Measurements from ENCODE around the gene ARHGEF25.
"Not testable (repeated sequence)": the region's sequence is repeated elsewhere in the genome, so short reads cannot be mapped to it uniquely, and the experiment has no call there.

ARHGEF25 gene

DNA sequence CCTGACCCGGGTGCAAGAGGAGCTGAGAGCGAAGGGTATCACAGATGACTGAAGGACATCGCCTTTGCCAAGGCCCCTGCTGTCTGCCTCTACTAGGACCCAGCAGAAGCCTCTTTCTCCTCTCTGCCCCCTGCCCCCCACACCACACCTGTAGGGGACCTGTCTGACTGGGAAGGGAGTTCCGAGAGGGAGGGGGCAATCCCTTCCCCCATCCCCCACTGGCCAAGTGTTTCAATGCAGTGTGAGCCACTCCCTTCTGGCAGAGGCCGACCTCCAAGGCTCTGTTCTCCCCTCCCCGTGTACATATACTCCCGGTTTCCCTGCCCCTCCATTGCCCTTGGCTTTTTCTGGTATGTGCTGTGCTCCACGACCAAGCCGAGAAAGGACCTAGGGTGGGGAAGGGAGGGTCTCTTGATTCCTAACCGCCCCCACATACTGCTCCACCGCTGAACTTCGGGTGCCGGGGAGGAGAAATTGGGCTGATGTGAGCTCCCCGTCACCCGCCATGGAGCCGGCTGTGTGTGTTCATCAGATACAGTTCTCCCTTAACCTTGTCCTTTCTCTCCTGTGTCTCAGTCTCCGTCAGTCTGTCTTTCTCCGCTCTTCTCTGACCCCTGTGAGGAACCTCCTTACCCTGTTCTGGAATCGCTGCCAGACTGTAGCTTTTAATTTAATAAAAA lies 2.0 kb upstream of the ARHGEF25 start:
- no peak for DNase-seq (ENCODE audit: low read depth, low spot score)

GRCh38 chr12:57609781-57610553 lies 1.3 kb upstream of the ARHGEF25 start:
- no peak for DNase-seq (ENCODE audit: low read depth, low spot score)

DNA sequence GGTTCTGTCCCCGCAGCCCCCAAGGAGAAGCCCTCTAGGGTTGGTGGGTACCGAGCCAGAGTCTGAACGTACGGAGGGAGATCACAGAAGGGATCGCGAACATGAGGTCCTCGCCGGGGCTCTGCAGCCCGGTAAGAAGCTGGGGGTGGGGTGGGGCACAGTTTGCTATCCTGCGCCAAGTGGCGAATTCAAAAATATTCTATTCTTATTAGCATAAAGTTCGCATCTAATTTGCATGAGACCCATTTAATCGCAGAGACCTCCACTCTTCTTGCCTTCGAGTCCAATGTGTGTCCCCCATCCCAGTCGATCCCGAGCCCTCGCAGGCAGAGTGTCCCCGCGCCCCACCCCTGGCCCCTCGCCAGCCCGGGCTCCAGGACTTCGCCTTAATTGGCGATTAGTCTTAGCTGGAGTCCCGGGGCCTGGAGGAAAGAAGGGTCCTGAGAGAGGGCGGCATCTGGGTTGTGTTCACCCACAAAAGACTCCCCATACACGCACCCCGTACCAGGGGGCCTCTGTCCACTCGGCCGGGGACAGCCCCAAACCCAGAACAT lies 604 bp upstream of the ARHGEF25 start:
- no peak for DNase-seq (ENCODE audit: low read depth, low spot score)

- no peak for DNase-seq (ENCODE audit: low read depth, low spot score)
These were observed 834 bp downstream of the ARHGEF25 start for GRCh38 chr12:57611827-57612710.

GRCh38 chr12:57612711-57613426 lies 1.6 kb downstream of the ARHGEF25 start:
- no peak for DNase-seq (ENCODE audit: low read depth, low spot score)

GRCh38 chr12:57613427-57614109 lies 2.3 kb downstream of the ARHGEF25 start:
- DNase-seq (ENCODE audit: low read depth, low spot score) = no peak

DNA sequence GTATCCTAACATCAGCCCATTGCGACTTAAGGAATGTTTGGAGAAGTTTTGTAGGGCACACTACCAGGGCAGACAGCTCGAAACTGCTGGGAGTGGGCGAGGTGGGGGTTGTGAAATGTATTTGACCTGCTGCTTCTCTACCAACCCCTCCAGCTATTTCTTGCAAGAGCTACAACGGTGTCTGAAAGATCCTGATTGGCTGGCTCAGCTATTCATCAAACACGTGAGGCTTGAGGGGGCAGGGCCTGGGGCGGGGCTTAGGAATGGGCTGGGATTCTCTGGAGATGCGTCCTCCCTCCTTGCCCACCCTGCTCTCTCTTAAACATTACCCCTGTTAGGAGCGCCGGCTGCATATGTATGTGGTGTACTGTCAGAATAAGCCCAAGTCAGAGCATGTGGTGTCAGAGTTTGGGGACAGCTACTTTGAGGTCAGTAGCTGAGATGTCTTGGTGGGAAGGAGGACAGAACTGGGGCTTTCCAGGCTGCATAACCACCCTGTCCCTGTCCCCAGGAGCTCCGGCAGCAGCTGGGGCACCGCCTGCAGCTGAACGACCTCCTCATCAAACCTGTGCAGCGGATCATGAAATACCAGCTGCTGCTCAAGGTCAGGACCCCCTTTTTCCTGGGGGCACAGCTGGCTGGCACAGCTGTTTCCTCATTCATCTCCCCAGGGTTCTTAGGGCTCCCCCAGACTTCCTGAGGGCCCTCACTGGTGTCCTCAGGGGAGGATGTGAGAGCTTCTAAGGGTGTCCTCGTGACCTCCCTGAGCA lies 3.1 kb downstream of the ARHGEF25 start:
- no peak for DNase-seq (ENCODE audit: low read depth, low spot score)

GRCh38 chr12:57614948-57615500 lies 3.8 kb downstream of the ARHGEF25 start:
- no peak for DNase-seq (ENCODE audit: low read depth, low spot score)

- DNase-seq (ENCODE audit: low read depth, low spot score) = no peak
These were observed 4.4 kb downstream of the ARHGEF25 start for GRCh38 chr12:57615637-57616036.

DNA sequence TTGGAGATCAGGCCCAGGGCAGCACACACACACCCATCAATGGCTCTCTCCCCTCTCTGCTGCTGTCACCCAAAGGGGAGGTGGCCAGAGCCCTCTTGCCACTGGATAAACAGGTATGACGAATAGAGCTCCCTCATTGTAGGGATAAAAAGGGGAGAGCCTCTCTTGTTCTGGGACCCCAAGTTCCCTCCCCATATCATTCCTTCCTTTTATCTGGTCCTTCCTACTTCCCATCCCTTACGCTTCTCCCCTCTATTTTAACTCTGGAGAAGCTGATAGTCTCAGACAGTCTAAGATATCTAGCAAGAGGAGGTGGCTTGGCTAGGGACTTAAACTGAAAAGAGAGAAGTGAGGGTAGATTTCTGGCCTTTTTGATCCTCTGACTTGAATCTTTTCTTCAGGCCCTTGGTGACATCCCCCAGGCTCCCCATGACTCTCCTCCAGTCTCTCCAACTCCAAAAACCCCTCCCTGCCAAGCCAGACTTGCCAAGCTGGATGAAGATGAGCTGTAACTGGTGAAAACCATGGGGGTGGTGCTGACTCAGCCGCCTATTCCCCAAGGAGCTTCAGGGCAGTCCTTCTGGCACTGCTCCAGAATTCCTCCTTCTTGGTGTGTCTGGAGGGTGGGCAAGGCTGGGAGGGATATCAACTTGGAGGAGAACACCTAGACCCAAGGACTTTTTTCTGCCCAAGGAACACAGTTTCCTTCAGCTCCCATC lies 5.3 kb downstream of the ARHGEF25 start:
- no peak for DNase-seq (ENCODE audit: low read depth, low spot score)

GRCh38 chr12:57617942-57618341 lies 6.7 kb downstream of the ARHGEF25 start:
- no peak for DNase-seq (ENCODE audit: low read depth, low spot score)

GRCh38 chr12:57618431-57618830 lies 7.2 kb downstream of the ARHGEF25 start:
- DNase-seq (ENCODE audit: low read depth, low spot score) = not testable (repeated sequence)

DNA sequence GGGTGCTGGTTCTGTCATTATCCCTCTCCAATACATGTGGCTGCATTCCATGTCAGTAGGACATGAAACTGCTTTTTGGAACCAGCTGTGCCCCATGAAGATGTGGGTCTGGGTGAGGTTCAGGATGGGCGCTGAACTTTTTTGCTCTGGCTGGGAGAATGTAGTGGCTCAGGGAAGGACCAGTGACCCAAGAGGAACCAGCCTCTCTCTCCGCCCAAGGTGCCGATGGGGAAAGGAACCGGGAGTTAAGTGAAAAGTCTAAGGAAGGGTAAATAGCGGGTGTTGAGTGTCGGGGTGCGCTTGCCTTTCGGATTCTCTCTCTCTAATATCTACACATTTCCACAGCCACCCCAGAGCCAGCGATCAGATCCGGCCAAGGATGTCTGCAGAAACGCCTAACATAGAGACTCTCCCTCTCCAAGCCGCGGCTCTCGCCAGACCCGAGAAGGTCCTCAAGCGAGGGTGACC lies 7.8 kb downstream of the ARHGEF25 start:
- DNase-seq (ENCODE audit: low read depth, low spot score) = no peak

DNA sequence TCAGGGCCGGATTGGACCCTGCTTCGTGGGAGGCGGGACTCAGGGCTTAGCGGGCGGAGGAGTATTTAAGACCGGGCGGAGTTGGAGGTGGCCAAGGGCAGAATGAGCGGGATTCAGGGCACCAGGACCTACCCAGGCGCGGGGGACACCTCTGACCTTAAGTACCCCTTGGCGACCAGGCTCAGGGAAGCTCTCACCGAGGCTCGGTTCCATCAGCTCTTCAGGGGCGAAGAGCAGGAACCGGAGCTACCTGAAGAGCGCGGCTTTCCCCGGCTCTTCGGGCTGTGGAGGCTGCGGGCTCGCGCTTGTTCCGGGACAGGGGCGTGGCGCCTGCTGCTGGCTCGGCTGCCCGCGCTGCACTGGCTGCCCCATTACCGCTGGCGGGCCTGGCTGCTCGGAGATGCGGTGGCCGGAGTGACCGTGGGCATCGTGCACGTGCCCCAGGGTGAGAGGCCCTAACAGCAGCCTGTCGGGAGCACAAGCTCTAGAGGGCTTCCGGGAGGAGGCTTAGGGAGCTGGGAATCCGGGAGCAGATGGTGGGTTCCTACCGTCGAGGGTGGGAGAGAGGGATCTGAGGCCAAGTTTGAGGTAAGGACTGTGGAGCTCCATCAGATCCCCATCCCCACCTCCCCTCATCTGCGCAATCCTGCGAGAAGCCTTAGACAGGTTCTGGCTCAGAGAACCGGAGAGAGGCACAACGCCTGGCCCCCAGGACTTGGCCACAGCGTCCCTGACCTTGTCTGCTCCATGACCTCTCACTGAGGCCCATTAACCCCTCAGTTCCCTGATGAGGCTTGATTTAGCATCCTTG lies 8.4 kb downstream of the ARHGEF25 start:
- no peak for DNase-seq (ENCODE audit: low read depth, low spot score)

- DNase-seq (ENCODE audit: low read depth, low spot score) = no peak
These were observed 9.2 kb downstream of the ARHGEF25 start for GRCh38 chr12:57620245-57620935.

DNA sequence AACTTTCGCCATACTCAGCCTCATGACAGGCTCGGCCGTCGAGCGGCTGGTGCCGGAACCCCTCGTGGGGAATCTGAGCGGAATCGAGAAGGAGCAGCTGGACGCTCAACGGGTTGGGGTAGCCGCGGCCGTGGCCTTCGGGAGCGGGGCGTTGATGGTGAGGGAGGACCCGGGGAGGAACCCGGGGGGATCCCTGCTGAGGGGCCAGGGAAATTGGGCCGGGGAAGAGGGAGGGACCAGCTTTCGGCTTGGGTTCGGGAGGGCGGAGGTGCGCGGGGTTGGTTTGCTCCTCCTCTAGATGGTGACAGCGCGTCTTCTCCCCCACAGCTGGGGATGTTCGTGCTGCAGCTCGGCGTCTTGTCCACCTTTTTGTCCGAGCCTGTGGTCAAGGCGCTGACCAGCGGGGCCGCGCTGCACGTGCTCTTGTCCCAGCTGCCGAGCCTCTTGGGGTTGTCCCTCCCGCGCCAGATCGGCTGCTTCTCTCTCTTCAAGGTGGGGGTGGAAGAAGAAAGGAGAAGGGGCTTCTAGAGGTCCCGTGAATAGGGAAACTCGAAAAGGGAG lies 9.8 kb downstream of the ARHGEF25 start:
- no peak for DNase-seq (ENCODE audit: low read depth, low spot score)

Measured in activated CD4-positive, CD25-positive, alpha-beta regulatory T cell treated with anti-CD3 and anti-CD28 coated beads, Interleukin-2, amount 50 U/mL, for 16 hours (primary cell).